ENCODE data around the gene GAP43.

GAP43 gene

GRCh38 chr3:115695090-115695489, 71.8 kb downstream of the GAP43 start:
- no peak for DNase-seq (ENCODE audit: low spot score)
- TF ChIP-seq, protein P1, sequence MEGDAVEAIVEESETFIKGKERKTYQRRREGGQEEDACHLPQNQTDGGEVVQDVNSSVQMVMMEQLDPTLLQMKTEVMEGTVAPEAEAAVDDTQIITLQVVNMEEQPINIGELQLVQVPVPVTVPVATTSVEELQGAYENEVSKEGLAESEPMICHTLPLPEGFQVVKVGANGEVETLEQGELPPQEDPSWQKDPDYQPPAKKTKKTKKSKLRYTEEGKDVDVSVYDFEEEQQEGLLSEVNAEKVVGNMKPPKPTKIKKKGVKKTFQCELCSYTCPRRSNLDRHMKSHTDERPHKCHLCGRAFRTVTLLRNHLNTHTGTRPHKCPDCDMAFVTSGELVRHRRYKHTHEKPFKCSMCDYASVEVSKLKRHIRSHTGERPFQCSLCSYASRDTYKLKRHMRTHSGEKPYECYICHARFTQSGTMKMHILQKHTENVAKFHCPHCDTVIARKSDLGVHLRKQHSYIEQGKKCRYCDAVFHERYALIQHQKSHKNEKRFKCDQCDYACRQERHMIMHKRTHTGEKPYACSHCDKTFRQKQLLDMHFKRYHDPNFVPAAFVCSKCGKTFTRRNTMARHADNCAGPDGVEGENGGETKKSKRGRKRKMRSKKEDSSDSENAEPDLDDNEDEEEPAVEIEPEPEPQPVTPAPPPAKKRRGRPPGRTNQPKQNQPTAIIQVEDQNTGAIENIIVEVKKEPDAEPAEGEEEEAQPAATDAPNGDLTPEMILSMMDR (IDR thresholded peaks at IDR 0.05; ENCODE audit: extremely low read depth, missing control alignments) = no peak

GRCh38 chr3:115697263-115698053, 74.1 kb downstream of the GAP43 start:
- TF ChIP-seq, protein P1 (IDR thresholded peaks at IDR 0.05; ENCODE audit: extremely low read depth, missing control alignments) = no peak
- DNase-seq (ENCODE audit: low spot score) = no peak

GRCh38 chr3:115698851-115699591, 75.7 kb downstream of the GAP43 start:
- no peak for DNase-seq (ENCODE audit: low spot score)

GRCh38 chr3:115699706-115700105, 76.4 kb downstream of the GAP43 start:
- DNase-seq (ENCODE audit: low spot score) = no peak
- TF ChIP-seq, protein P1 (IDR thresholded peaks at IDR 0.05; ENCODE audit: extremely low read depth, missing control alignments) = no peak

More at GRCh38 chr3:115698851-115699591, 75.7 kb downstream of the GAP43 start:
- TF ChIP-seq, protein P1 (IDR thresholded peaks at IDR 0.05; ENCODE audit: extremely low read depth, missing control alignments) = no peak

- DNase-seq (ENCODE audit: low spot score) = no peak
- TF ChIP-seq, protein P1 (IDR thresholded peaks at IDR 0.05; ENCODE audit: extremely low read depth, missing control alignments) = no peak
Measured at GRCh38 chr3:115702598-115702997, 79.3 kb downstream of the GAP43 start.

DNA sequence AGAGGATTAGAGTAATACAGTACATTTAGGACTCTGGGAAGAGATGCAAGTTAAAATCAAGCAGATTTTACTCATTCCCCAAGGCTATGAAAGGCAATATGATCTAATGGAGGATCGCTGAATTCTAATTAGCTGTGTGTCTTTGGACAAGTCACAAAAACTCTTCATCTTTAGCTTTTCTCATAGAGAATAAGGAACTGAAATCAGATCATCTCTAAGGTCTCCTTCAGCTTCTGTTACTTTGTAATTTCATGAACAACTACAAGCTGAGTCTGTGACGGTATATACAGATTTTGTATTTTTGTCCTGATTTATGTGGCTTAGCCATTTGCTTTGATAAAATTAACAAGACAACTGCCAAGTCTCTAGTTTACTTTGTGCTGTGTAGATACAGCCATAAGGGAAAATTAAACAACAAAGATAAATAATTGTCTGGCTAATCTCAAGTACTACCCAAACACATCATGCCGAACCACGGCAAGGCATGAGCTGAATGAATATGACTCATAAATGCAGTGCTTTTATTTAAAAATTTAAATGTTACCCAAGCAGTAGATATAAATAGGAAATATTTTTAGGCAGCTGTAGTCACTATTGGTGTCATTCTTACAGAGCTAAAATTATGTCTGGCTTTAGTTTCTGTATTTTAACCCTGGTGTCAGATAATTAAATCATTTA, 81.5 kb downstream of the GAP43 start:
- TF ChIP-seq, protein P1 (IDR thresholded peaks at IDR 0.05; ENCODE audit: extremely low read depth, missing control alignments) = no peak
- no peak for DNase-seq (ENCODE audit: low spot score)

All from GM20000 (cell line).